IgD-negative memory B cell (primary cell): ENCODE measurements around the gene PHACTR1. TPM values are rescaled to one million over a fixed set of nuclear protein-coding genes. Genes with fewer than 3 reads are reported as not detected.

Experiments
- H3K27ac Mint-ChIP-seq, 3 donors: one replicate each; pipeline ENCODE4 v1.8.0; 2020 to 2022; ENCODE audit warnings: mild to moderate bottlenecking in 3 of 3, mixed read lengths in 3 of 3, moderate library complexity in 1 of 3
- H3K27me3 Mint-ChIP-seq: one replicate; pipeline ENCODE4 v1.8.0; 2021; ENCODE audit warnings: mixed read lengths
- H3K36me3 Mint-ChIP-seq: one replicate; pipeline ENCODE4 v1.8.0; 2020; ENCODE audit warnings: mild to moderate bottlenecking, mixed read lengths
- H3K4me1 Mint-ChIP-seq, 3 donors: one replicate each; pipeline ENCODE4 v1.8.0; 2020 to 2022; ENCODE audit warnings: mixed read lengths in 3 of 3, mild to moderate bottlenecking in 1 of 3
- H3K4me3 Mint-ChIP-seq, 4 donors: one replicate each; pipeline ENCODE4 v1.8.0; 2020 to 2022; ENCODE audit warnings: mild to moderate bottlenecking in 4 of 4, mixed read lengths in 4 of 4, moderate library complexity in 3 of 4
- H3K9me3 Mint-ChIP-seq, 3 donors: one replicate each; pipeline ENCODE4 v1.8.0; 2020 to 2021; ENCODE audit warnings: mixed read lengths in 3 of 3, mild to moderate bottlenecking in 1 of 3
- polyA plus RNA-seq: library from polyadenylated mRNA; unstranded; fragments of 300-500 nt; fragmentation: Illumina TruSeq; gene quantifications from one replicate; pipeline ENCODE4 v1.2.3, GENCODE V29; 2021

The PHACTR1 gene
- polyA plus RNA-seq, 1 donor from 2014 or later = 12.8 TPM

- Mint-ChIP-seq H3K27me3 (peaks cover 8% of the 10 kb centered on the region), H3K4me3 (no peak overlapping the region), H3K4me1 (peaks cover 0 to 6% (median 4%) of the 10 kb centered on the region in 3 donors), H3K9me3 (no peaks in the 10 kb centered on the region), H3K27ac (no peak overlapping the region), H3K36me3 (peaks cover 2% of the 10 kb centered on the region)
Measured at GRCh38 chr6:12913201-12913600, 196.6 kb downstream of the PHACTR1 start.

GRCh38 chr6:12916006-12916405 lies 199.4 kb downstream of the PHACTR1 start:
- H3K27me3 Mint-ChIP-seq = peaks cover 8% of the 10 kb centered on the region
- H3K9me3 Mint-ChIP-seq = no peaks in the 10 kb centered on the region
- no peak overlapping the region for H3K4me3 Mint-ChIP-seq
- H3K4me1 Mint-ChIP-seq = peaks cover 0 to 6% (median 4%) of the 10 kb centered on the region in 3 donors
- peaks cover 2% of the 10 kb centered on the region for H3K36me3 Mint-ChIP-seq
- no peak overlapping the region for H3K27ac Mint-ChIP-seq

- Mint-ChIP-seq H3K4me1 (peaks cover 0 to 6% (median 4%) of the 10 kb centered on the region in 3 donors), H3K9me3 (no peaks in the 10 kb centered on the region), H3K4me3 (no peak overlapping the region), H3K27ac (no peak overlapping the region), H3K36me3 (peaks cover 2% of the 10 kb centered on the region), H3K27me3 (peaks cover 8% of the 10 kb centered on the region)
Measured at GRCh38 chr6:12916420-12917136, 200.0 kb downstream of the PHACTR1 start.

GRCh38 chr6:12921467-12921866 lies 204.9 kb downstream of the PHACTR1 start:
- Mint-ChIP-seq H3K9me3 (no peaks in the 10 kb centered on the region), H3K36me3 (no peaks in the 10 kb centered on the region), H3K27me3 (peaks cover 3% of the 10 kb centered on the region), H3K4me3 (no peak overlapping the region), H3K27ac (no peak overlapping the region), H3K4me1 (peaks cover 0 to 1% (median 0%) of the 10 kb centered on the region in 3 donors)

GRCh38 chr6:12923644-12924235 lies 207.2 kb downstream of the PHACTR1 start:
- Mint-ChIP-seq H3K4me1 (peaks cover 0 to 1% (median 0%) of the 10 kb centered on the region in 3 donors), H3K4me3 (no peak overlapping the region), H3K36me3 (no peaks in the 10 kb centered on the region), H3K27ac (no peak overlapping the region), H3K9me3 (no peaks in the 10 kb centered on the region), H3K27me3 (peaks cover 8% of the 10 kb centered on the region)

GRCh38 chr6:12924911-12925310 lies 208.3 kb downstream of the PHACTR1 start:
- Mint-ChIP-seq H3K27ac (no peak overlapping the region), H3K4me1 (peaks cover 0 to 1% (median 0%) of the 10 kb centered on the region in 3 donors), H3K36me3 (no peaks in the 10 kb centered on the region), H3K4me3 (no peak overlapping the region), H3K9me3 (no peaks in the 10 kb centered on the region), H3K27me3 (peaks cover 12% of the 10 kb centered on the region)

GRCh38 chr6:12927746-12928145 lies 211.2 kb downstream of the PHACTR1 start:
- H3K4me1 Mint-ChIP-seq = peaks cover 0 to 1% (median 0%) of the 10 kb centered on the region in 3 donors
- H3K27ac Mint-ChIP-seq = no peak overlapping the region
- no peak overlapping the region for H3K4me3 Mint-ChIP-seq
- peaks cover 0 to 2% (median 0%) of the 10 kb centered on the region in 3 donors for H3K9me3 Mint-ChIP-seq
- peaks cover 15% of the 10 kb centered on the region for H3K27me3 Mint-ChIP-seq
- no peaks in the 10 kb centered on the region for H3K36me3 Mint-ChIP-seq

GRCh38 chr6:12929678-12930077 lies 213.1 kb downstream of the PHACTR1 start:
- Mint-ChIP-seq H3K9me3 (peaks cover 0 to 2% (median 0%) of the 10 kb centered on the region in 3 donors), H3K27me3 (peaks cover 13% of the 10 kb centered on the region), H3K4me3 (no peak overlapping the region), H3K4me1 (no peaks in the 10 kb centered on the region), H3K36me3 (no peaks in the 10 kb centered on the region), H3K27ac (no peak overlapping the region)

- Mint-ChIP-seq H3K4me3 (no peak overlapping the region), H3K27me3 (peaks cover 14% of the 10 kb centered on the region), H3K27ac (no peak overlapping the region)
Measured at GRCh38 chr6:12931639-12932038, 215.1 kb downstream of the PHACTR1 start.

GRCh38 chr6:12935637-12936036 lies 219.1 kb downstream of the PHACTR1 start:
- Mint-ChIP-seq H3K4me1 (no peaks in the 10 kb centered on the region), H3K36me3 (no peaks in the 10 kb centered on the region), H3K9me3 (peaks cover 0 to 3% (median 0%) of the 10 kb centered on the region in 3 donors), H3K27me3 (peaks cover 2% of the 10 kb centered on the region), H3K27ac (no peak overlapping the region), H3K4me3 (no peak overlapping the region)

More at GRCh38 chr6:12931639-12932038, 215.1 kb downstream of the PHACTR1 start:
- H3K9me3 Mint-ChIP-seq = peaks cover 0 to 2% (median 0%) of the 10 kb centered on the region in 3 donors
- H3K4me1 Mint-ChIP-seq = no peaks in the 10 kb centered on the region
- no peaks in the 10 kb centered on the region for H3K36me3 Mint-ChIP-seq

GRCh38 chr6:12937971-12938370 lies 221.4 kb downstream of the PHACTR1 start:
- Mint-ChIP-seq H3K27me3 (peaks cover 8% of the 10 kb centered on the region), H3K9me3 (peaks cover 0 to 3% (median 0%) of the 10 kb centered on the region in 3 donors), H3K4me3 (no peak overlapping the region)

GRCh38 chr6:12939314-12939713 lies 222.7 kb downstream of the PHACTR1 start:
- no peak overlapping the region for H3K27ac Mint-ChIP-seq
- H3K36me3 Mint-ChIP-seq = no peaks in the 10 kb centered on the region
- peaks cover 10% of the 10 kb centered on the region for H3K27me3 Mint-ChIP-seq
- H3K9me3 Mint-ChIP-seq = peaks cover 0 to 3% (median 0%) of the 10 kb centered on the region in 3 donors
- no peaks in the 10 kb centered on the region for H3K4me1 Mint-ChIP-seq
- no peak overlapping the region for H3K4me3 Mint-ChIP-seq

More at GRCh38 chr6:12937971-12938370, 221.4 kb downstream of the PHACTR1 start:
- Mint-ChIP-seq H3K4me1 (no peaks in the 10 kb centered on the region), H3K36me3 (no peaks in the 10 kb centered on the region), H3K27ac (no peak overlapping the region)

GRCh38 chr6:12941422-12941821 lies 224.9 kb downstream of the PHACTR1 start:
- Mint-ChIP-seq H3K4me3 (no peak overlapping the region), H3K36me3 (no peaks in the 10 kb centered on the region), H3K4me1 (peaks cover 0 to 5% (median 5%) of the 10 kb centered on the region in 3 donors), H3K27ac (no peak overlapping the region), H3K27me3 (peaks cover 9% of the 10 kb centered on the region), H3K9me3 (peaks cover 0 to 5% (median 2%) of the 10 kb centered on the region in 3 donors)

- Mint-ChIP-seq H3K4me3 (no peak overlapping the region), H3K27me3 (peaks cover 11% of the 10 kb centered on the region), H3K36me3 (no peaks in the 10 kb centered on the region), H3K27ac (no peak overlapping the region), H3K9me3 (peaks cover 0 to 6% (median 2%) of the 10 kb centered on the region in 3 donors), H3K4me1 (peaks cover 0 to 5% (median 5%) of the 10 kb centered on the region in 3 donors)
Measured at GRCh38 chr6:12943549-12943948, 227.0 kb downstream of the PHACTR1 start.

- Mint-ChIP-seq H3K4me3 (no peak overlapping the region), H3K9me3 (peaks cover 0 to 3% (median 2%) of the 10 kb centered on the region in 3 donors), H3K36me3 (no peaks in the 10 kb centered on the region), H3K4me1 (peaks cover 0 to 5% (median 5%) of the 10 kb centered on the region in 3 donors), H3K27ac (no peak overlapping the region), H3K27me3 (peaks cover 11% of the 10 kb centered on the region)
Measured at GRCh38 chr6:12944001-12944400, 227.4 kb downstream of the PHACTR1 start.
